ENCODE measurements around the gene SORCS1.

Gene SORCS1

DNA sequence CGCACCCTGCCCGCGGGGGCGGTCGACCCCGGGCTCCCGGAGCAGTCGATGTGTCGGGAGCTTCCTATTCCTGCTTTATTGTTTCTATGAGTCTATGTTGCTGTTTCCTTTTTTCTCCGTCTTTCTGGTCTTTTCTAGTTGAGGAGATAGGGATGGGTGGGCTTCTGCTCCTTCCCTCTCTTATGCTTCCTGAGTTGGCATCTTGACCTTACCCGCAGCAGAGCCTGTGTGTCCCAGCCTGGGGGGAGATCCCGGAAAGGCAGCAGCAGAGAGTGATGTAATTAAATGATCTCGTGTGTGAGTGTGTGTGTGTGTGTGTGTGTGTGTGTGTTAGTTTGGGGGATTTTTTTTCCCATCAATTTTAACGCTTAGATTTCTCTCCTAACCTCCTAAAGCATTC lies 486 bp upstream of the SORCS1 start:
- no peak overlapping the region for H3K4me3 ChIP-seq (ENCODE audit: low read depth, low read length)
- TF ChIP-seq, protein P1, sequence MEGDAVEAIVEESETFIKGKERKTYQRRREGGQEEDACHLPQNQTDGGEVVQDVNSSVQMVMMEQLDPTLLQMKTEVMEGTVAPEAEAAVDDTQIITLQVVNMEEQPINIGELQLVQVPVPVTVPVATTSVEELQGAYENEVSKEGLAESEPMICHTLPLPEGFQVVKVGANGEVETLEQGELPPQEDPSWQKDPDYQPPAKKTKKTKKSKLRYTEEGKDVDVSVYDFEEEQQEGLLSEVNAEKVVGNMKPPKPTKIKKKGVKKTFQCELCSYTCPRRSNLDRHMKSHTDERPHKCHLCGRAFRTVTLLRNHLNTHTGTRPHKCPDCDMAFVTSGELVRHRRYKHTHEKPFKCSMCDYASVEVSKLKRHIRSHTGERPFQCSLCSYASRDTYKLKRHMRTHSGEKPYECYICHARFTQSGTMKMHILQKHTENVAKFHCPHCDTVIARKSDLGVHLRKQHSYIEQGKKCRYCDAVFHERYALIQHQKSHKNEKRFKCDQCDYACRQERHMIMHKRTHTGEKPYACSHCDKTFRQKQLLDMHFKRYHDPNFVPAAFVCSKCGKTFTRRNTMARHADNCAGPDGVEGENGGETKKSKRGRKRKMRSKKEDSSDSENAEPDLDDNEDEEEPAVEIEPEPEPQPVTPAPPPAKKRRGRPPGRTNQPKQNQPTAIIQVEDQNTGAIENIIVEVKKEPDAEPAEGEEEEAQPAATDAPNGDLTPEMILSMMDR (IDR thresholded peaks at IDR 0.05; ENCODE audit: low read depth, low read length): no peak

DNA sequence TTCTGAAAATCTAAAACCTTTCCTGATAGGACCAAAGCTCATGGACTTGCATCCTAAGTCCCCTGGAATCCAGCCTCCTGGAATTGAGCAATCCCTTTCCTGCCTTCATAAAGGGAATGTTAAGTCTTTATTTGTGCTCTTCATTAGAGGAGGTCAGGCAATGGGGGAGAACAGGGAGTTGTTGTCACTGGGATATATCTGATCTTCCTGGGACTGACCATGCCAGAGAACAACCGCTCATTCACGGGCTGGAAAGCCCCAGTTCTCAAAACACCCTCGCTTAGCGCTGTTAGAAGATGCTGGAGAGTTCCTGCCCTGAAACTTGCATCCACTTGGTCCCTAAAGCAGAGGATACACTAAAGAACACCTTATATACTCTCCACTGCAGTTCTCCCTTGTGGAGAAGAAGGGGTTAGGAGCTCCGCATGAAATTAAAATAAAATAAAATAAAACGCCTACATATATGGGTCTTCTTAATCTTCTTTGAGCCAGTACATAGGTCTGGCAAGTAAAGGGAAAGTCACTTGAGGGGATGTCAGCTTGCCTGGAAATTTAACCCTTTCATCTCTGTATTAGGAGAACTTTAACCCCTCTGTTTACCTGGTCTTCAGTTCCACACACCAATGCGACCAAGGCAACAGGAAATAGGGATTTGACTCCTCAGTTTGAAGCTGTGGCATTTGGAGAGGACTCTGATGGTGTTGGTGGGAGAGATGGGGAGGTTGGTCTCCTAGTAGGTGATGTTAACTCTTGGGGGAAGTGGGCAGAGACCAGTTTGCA lies 1.2 kb downstream of the SORCS1 start:
- TF ChIP-seq, protein P1 (IDR thresholded peaks at IDR 0.05; ENCODE audit: low read depth, low read length): no peak
- no peak overlapping the region for H3K4me3 ChIP-seq (ENCODE audit: low read depth, low read length)

DNA sequence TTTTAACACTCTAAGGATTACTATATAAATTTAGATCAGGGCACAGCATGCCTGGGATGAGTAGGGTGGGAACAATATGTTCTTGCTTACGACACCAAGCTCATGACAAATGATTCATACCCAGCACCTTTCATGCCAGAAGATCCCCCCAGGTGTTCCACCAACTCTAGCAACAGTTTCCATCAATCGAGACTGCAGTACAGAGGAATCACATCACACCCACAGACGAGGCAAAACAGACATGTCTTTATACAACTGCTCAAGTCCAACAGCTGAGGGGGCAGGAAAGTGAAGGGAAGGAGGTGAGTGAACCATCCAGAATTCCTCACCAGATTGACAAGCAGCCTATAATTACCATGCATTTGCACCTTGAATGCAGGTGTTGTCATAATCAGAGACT lies 3.6 kb downstream of the SORCS1 start:
- no peak overlapping the region for H3K4me3 ChIP-seq (ENCODE audit: low read depth, low read length)
- TF ChIP-seq, protein P1 (IDR thresholded peaks at IDR 0.05; ENCODE audit: low read depth, low read length): no peak

DNA sequence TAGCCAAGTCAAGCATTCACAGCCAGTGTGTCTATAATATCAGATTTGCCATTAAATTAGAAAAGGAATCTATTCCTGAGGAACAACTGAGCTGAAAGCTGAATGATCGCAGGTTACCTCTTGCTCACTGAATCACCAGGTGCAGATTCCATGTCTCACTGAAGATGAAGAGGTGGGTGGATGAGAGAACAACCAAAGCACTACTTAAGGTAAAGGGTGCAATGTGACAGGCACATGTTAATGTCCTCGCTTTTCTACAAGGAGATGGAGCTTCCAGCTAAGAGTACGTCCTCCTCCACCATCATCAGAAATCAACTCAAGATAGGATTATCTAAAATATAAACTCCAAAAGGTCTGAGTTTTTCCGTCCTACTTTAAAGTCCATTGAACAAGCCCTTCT lies 4.6 kb downstream of the SORCS1 start:
- TF ChIP-seq, protein P1 (IDR thresholded peaks at IDR 0.05; ENCODE audit: low read depth, low read length): no peak
- no peak overlapping the region for H3K4me3 ChIP-seq (ENCODE audit: low read depth, low read length)

DNA sequence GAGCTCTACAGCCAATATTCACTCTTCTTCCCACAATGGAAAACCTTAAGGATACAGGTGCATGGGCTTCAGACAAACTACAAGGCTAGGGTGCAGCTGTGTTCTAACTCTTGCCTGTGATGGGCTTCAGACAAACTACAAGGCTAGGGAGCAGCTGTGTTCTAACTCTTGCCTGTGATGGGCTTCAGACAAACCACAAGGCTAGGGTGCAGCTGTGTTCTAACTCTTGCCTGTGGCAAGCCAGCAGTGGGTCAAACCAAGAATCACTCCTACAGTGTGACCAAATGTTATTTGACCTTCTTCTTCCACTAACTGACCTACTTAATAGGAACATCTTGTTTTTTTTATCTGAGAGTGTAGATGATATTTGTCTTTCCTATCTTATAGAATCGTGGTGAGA lies 7.4 kb downstream of the SORCS1 start:
- TF ChIP-seq, protein P1 (IDR thresholded peaks at IDR 0.05; ENCODE audit: low read depth, low read length): no peak
- no peak overlapping the region for H3K4me3 ChIP-seq (ENCODE audit: low read depth, low read length)

DNA sequence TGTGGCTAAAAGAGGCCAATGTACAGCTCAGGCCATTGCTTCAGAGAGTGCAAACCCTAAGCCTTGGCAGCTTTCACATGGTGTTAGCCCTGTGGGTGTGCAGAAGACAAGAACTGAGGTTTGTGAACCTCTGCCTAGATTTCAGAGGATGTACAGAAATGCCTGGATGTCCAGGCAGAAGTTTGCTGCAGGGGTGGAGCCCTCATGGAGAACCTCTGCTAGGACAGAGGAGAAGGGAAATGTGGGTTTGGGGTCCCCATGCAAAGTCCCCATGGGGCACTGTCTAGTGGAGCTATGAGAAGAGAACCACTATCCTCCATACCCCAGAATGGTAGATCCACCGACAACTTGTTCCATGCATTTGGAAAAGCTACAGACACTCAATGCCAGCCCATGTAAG lies 12.4 kb downstream of the SORCS1 start:
- TF ChIP-seq, protein P1 (IDR thresholded peaks at IDR 0.05; ENCODE audit: low read depth, low read length): no peak
- H3K4me3 ChIP-seq (ENCODE audit: low read depth, low read length): no peak overlapping the region

DNA sequence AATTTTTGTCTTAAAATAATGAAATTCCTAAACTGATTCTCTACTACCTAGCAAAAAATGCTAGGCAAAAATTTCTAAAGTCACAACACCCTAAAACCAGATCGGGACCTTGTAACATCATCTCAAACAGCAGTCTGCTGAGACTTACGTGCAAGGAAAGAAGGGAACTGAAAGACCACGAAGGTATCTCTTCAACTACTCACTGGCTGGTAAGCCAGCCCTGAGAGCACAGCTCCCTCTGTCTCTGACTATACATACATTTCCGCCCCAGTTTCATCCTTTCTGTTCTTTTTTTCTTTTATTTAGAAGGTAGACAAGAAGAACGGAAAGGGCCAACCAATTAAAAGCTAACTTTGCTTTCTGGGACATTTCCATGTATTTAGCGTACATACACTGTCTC lies 15.6 kb downstream of the SORCS1 start:
- TF ChIP-seq, protein P1 (IDR thresholded peaks at IDR 0.05; ENCODE audit: low read depth, low read length): no peak
- H3K4me3 ChIP-seq (ENCODE audit: low read depth, low read length): no peak overlapping the region

Data from WI38 (cell line).